GM19455 (cell line): ENCODE results near the gene IL36A.

Experiments
- ATAC-seq: cut with Tn5 transposase; IDR thresholded peaks from one replicate; pipeline ENCODE4 v1.9.1; 2021; ENCODE audit not compliant: unreplicated experiment

Gene IL36A

DNA sequence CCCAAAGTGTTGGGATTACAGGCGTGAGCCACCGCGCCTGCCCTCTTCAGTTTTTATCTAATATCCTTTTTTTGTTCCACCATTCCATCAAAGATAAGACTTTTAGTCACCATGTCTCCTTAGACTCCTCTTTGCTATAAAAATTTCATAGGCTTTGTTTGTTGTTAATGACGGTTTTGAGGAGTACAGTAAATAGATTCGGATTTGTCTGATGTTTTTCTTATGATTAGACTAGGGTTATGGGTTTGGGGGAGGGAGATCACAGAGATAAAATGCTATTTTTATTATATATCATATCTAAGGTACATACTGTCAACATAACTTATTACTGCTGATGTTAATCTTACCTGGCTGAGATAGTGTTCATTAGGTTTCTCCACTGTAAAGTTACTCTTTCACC is 41.2 kb downstream of the IL36A start:
- no peak for ATAC-seq

DNA sequence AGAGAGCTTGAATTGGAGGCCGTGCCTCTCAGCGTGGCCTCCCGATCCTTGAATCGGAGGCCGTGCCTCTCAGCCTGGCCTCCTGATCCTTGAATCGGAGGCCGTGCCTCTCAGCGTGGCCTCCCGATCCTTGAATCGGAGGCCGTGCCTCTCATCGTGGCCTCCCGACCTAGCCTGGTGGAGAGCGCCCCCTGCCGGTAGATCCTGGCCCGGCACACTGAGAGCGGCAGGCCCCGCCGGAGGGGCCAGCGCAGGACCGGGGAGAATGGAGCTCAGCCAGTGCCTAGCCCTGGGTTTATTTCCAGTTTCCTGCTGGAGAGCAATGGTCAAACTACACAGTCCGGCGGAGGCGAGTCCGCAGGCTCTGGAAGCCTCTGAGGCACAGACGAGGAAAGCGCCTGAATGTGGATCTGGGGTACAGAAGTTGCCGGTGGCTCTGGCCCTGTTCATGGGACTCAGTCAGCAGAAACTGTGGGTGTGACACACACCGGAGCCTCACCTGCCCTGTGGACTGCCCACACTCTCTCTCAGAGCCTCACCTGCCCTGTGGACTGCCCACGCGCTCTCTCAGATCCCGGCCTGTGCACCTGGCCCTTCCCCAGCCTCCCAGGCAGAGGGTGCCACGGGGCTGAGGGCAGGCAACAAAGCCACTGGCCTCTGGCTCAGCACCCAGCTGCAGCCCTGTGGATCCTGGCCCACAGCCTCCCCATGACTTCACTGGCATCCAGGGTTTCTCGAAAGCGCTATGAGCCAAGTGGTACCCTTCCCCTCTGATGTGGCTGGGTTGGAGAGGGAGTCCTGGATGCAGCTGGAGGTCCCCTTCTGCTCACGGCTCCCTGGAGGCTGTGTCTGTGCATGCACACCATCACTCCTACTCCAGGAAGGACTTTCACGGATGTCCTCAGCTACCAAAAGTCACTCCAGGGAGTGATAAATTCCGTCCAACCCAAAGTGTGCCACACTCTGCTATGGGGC is 45.9 kb downstream of the IL36A start:
- no peak for ATAC-seq

DNA sequence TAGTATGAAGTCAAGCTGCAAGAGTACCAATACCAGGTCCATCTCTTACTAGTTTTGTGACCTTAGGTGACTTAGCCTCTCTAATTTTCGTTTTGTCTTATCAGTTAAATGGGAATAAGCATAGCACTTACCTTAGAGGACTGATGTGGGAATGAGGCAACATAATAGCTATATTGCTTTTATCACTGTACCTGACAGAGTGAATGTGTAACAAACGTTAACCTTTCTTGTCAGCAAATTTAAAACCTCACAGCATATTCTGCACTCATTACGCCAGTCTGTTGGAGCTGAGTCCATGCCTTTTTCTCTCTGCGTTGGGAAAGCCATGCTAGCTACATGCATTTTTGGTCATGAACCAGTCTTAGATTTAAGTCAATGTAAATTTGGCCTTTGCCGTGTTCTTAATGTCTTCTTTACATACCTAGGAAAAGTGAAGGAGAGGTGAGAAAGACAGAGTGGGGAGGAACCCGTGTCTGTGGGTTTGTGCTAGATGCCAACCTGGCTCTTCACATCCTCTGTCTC is 47.2 kb downstream of the IL36A start, which contains the start of gene IL36B:
Gene IL36B, minus strand, starts transcription at position 472 of the 522 bp plus-strand sequence.
- no peak for ATAC-seq

DNA sequence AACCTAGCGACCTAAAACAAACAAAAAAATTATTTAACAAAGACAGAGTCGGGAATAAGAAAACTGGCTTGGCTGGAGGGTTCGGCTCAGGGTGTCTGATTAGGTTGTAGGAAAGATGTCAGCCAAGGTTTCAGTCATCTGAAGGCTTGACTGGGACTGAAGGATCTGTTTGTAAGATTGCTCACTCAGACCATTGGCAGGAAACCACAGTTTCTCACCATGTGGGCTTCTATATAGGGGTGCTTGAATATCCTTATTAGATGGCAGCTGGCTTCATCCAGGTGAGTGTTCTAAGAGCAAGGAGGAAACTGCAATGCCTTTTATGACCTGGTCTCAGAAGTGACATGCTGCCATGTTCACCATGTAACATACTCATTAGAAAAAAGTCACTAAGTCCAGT is 48.4 kb downstream of the IL36A start:
- ATAC-seq, result no peak

DNA sequence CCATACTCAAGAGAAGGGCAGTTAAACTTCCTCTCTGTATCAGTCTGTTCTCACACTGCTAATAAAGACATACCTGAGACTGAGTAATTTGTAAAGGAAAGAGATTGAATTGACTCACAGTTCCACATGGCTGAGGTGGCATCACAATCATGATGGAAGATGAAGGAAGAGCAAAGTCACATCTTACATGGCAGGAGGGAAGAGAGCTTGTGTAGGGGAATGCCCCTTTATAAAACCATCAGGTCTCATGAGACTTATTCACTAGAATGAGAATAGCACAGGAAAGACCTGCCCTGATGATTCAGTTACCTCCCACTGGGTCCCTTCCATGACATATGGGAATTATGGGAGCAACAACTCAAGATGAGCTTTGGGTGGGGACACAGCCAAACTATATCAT is 48.8 kb downstream of the IL36A start:
- no peak for ATAC-seq

DNA sequence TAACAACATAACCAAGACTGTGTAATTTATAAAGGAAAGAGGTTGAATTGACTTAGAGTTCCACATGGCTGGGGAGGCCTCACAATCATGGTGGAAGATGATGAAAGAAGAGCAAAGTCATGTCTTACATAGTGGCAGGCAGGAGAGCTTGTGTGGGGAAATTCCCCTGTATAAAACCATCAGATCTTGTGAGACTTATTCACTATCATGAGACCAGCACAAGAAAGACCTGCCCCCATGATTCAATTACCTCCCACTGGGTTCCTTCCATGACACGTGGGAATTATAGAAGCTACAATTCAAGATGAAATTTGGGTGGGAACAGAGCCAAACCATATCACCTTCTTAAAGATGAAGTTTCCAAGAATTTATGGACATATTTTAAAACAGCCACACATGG is 51.3 kb downstream of the IL36A start:
- ATAC-seq, result no peak

DNA sequence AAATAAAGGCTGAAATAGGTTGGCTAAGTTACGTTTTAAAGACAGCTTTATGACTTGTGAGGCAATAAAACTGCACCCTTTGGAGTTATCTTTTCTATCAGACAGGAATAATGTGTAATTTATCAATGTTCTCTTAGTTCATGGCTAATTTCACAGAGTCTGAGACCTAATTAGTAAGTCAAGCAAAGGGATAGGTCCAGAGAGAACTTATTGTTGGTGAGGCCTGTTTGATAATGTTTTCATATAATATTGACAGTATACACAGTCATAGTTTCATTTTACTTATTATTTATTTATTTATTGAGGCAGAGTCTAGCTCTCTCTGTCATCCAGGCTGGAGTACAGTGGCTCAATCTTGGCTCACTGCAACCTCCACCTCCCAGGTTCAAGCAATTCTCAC is 51.9 kb downstream of the IL36A start:
- no peak for ATAC-seq
